SK-N-MC (cell line): ENCODE measurements around the gene ARHGAP24.

Source experiments
- DNase-seq: peaks from one replicate; pipeline ENCODE4 v3.0.0-alpha.2; 2011; ENCODE audit warnings: low read depth, low spot score
- H3K27ac ChIP-seq: fragments of 200-600 bp; sonication (generic); 2 replicates; pipeline ENCODE4 v1.5.1; 2016; ENCODE audit warnings: mixed run types
- H3K36me3 ChIP-seq: fragments of 200-600 bp; sonication (generic); 2 replicates; pipeline ENCODE4 v1.6.1; 2017; ENCODE audit warnings: antibody characterized with exemption, low read length, mixed read lengths; ENCODE audit not compliant: insufficient read depth
- H3K4me3 ChIP-seq: fragments of 200-600 bp; sonication (generic); 2 replicates; pipeline ENCODE4 v1.5.1; 2016
- H3K9ac ChIP-seq: fragments of 200-600 bp; sonication (generic); 2 replicates; pipeline ENCODE4 v1.8.0; 2017; ENCODE audit warnings: mixed run types, mixed read lengths; ENCODE audit not compliant: insufficient read length
- H3K9me3 ChIP-seq: fragments of 200-600 bp; sonication (generic); 2 replicates; pipeline ENCODE4 v1.6.1; 2017; ENCODE audit warnings: low read depth, mild to moderate bottlenecking, antibody characterized with exemption, low read length, moderate library complexity, mixed read lengths
- EZH2 ChIP-seq: fragments of 200-600 bp; sonication (generic); IDR thresholded peaks from one replicate; pipeline ENCODE4 v1.6.1; 2017; ENCODE audit warnings: antibody characterized with exemption
- FOXP2 ChIP-seq: optimal IDR thresholded peaks from 2 replicates; pipeline ENCODE3; 2011; ENCODE audit warnings: mild to moderate bottlenecking, moderate library complexity; ENCODE audit not compliant: insufficient read depth; ENCODE audit errors: extremely low read length, control extremely low read depth
- POLR2AphosphoS5 ChIP-seq: IDR thresholded peaks from 2 replicates; pipeline ENCODE4 v1.6.1; 2012; ENCODE audit warnings: mild to moderate bottlenecking, low read depth, low read length, borderline replicate concordance

The ARHGAP24 gene

GRCh38 chr4:85446141-85446861 lies 28.6 kb upstream of the ARHGAP24 start:
- DNase-seq: no peak
- no peak overlapping the region for H3K9ac ChIP-seq

GRCh38 chr4:85448906-85449890 lies 25.8 kb upstream of the ARHGAP24 start:
- Histone ChIP-seq H3K27ac (no peak overlapping the region), H3K36me3 (no peaks in the 10 kb centered on the region), H3K9ac (no peak overlapping the region), H3K4me3 (no peak overlapping the region), H3K9me3 (no peaks in the 10 kb centered on the region)
- DNase-seq: no peak
- no peak for TF ChIP-seq POLR2AphosphoS5
- TF ChIP-seq FOXP2: no peak
- TF ChIP-seq EZH2: no peak

More at GRCh38 chr4:85446141-85446861, 28.6 kb upstream of the ARHGAP24 start:
- H3K27ac ChIP-seq: no peak overlapping the region
- TF ChIP-seq EZH2: no peak
- TF ChIP-seq POLR2AphosphoS5: no peak
- TF ChIP-seq FOXP2: no peak
- H3K9me3 ChIP-seq: no peaks in the 10 kb centered on the region
- no peaks in the 10 kb centered on the region for H3K36me3 ChIP-seq
- H3K4me3 ChIP-seq: no peak overlapping the region

- H3K9ac ChIP-seq: no peak overlapping the region
- no peaks in the 10 kb centered on the region for H3K36me3 ChIP-seq
- no peak for DNase-seq
- H3K9me3 ChIP-seq: no peaks in the 10 kb centered on the region
- no peak overlapping the region for H3K27ac ChIP-seq
- no peak for TF ChIP-seq FOXP2
- no peak for TF ChIP-seq POLR2AphosphoS5
- no peak for TF ChIP-seq EZH2
- no peak overlapping the region for H3K4me3 ChIP-seq
Observed at GRCh38 chr4:85452058-85452731, 22.8 kb upstream of the ARHGAP24 start.

- Histone ChIP-seq H3K36me3 (no peaks in the 10 kb centered on the region), H3K9me3 (no peaks in the 10 kb centered on the region), H3K4me3 (no peak overlapping the region), H3K27ac (no peak overlapping the region), H3K9ac (no peak overlapping the region)
- DNase-seq: no peak
- TF ChIP-seq FOXP2 (no peak), POLR2AphosphoS5 (no peak), EZH2 (no peak)
Observed at GRCh38 chr4:85455942-85456341, 19.0 kb upstream of the ARHGAP24 start.

- TF ChIP-seq POLR2AphosphoS5 (no peak), FOXP2 (no peak), EZH2 (no peak)
- Histone ChIP-seq H3K36me3 (no peaks in the 10 kb centered on the region), H3K9ac (no peak overlapping the region), H3K27ac (no peak overlapping the region), H3K9me3 (no peaks in the 10 kb centered on the region), H3K4me3 (no peak overlapping the region)
- no peak for DNase-seq
Observed at GRCh38 chr4:85457752-85458467, 17.0 kb upstream of the ARHGAP24 start.

GRCh38 chr4:85459736-85460135 lies 15.2 kb upstream of the ARHGAP24 start:
- no peak overlapping the region for H3K9ac ChIP-seq
- no peak for TF ChIP-seq EZH2
- TF ChIP-seq FOXP2: no peak
- TF ChIP-seq POLR2AphosphoS5: no peak
- no peaks in the 10 kb centered on the region for H3K9me3 ChIP-seq
- no peaks in the 10 kb centered on the region for H3K36me3 ChIP-seq
- no peak for DNase-seq
- no peak overlapping the region for H3K27ac ChIP-seq
- no peak overlapping the region for H3K4me3 ChIP-seq

GRCh38 chr4:85474356-85474755 lies 594 bp upstream of the ARHGAP24 start:
- DNase-seq: no peak
- Histone ChIP-seq H3K4me3 (peak overlapping the region; percentile 93), H3K9ac (no peak overlapping the region), H3K36me3 (no peaks in the 10 kb centered on the region), H3K9me3 (no peaks in the 10 kb centered on the region), H3K27ac (no peak overlapping the region)
- TF ChIP-seq FOXP2 (no peak), POLR2AphosphoS5 (no peak), EZH2 (no peak)
